HG03025 (cell line): Measurements from ENCODE around the gene HLA-G.

ENCODE experiments used
- ATAC-seq: cut with Tn5 transposase; IDR thresholded peaks from one replicate; pipeline ENCODE4 v1.9.1; 2021; ENCODE audit warnings: mild to moderate bottlenecking, moderate library complexity; ENCODE audit not compliant: unreplicated experiment, low FRiP score

Gene HLA-G

DNA sequence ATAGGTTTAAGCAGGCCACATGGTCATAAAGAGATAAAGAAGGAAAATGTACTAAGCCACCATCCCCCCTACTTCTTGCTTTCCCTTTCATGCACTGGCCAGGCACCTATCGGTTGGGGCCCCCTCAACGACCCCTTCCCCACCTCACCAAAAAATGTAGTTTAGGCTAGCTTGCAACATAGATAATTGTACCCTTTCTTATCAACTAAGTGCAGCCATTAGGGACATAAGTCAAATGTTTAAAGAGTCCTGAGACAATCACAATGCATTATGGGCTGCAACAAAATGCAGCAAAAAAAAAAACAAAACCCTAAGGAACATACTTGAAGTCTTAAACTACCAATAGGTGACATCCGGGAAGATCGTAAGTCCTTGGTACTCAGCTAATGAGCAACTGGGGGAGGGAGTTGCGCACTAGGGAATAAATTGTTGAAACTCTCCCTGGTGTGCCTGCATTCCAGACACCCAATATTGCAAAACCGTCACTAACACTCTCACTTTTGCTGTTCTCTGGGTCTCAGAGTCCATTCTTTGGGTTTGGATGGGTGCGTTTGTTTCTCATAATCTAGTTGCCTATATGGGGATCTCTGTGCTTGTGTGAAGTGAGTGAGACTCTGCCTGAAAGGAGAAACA is 12.4 kb upstream of the HLA-G start:
- no peak for ATAC-seq

DNA sequence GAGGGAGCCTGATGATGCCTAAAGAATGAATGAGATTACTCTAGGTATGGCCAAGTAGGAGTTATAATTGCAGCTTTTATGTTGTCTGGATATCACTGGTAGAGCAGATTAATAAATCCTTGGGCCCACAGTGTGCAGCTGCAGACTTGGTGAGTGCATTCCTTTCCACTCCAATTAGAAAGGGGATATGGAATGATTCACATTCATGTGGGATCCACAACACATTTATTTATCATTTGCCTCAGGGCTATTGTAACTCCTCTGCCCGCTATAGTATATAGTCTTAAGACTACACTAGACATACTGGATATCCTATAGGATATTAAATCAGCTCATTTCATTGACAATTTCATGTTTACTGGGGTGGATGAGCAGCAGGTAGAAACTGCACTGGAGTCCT is 11.6 kb upstream of the HLA-G start:
- ATAC-seq = no peak

DNA sequence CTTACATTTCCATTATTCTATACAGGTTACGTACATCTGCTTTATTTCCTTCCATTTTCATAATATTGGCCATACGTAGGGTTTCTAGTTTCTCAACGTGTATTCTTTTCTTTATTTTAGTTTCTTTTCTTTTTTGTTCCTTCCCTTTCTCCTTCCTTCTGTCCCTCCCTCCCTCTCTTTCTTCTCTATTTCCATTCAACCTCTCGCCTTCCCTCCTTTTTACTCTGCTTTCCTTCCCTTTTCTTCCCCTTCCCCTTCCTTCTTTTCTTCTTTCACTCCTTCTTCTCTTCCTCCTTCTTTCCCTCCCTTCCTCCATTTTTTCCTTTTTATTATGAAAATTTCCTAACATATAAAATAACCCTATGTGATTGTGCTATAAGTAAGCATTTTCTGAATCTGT is 8.7 kb upstream of the HLA-G start:
- ATAC-seq = no peak

DNA sequence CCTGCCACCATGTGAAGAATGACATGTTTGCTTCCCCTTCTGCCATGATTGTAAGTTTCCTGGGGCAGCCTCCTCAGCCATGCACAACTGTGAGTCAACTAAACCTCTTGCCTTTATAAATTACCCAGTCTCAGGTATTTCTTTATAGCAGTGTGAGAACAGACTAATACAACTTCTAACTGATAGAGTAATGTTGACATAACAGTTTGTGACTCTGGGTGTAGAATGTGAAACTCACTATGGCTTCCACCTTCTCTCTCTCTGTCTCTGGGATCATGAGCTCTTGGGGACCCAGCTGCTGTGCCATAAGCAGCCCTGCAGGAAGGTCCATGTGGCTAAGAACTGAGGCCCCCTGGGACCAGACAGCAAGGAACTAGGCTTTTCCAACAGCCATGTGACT is 3.5 kb upstream of the HLA-G start:
- no peak for ATAC-seq

DNA sequence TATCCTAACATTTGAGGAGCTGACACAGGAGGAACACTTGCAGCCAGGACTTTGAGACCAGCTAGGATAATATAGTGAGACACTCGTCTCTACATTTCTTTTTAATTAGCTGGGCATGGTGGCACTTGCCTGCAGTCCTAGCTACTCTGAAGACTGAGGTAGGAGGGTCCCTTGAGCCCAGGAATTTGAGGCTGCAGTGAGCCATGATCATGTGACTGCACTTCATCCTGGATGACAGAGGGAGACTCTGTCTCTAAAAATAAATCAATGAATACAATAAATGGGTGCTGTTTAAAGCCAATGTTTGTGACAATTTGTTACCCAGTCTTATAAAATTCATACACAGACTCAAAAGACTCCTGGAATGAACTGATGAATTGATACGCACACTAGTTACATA is 1.8 kb upstream of the HLA-G start:
- no peak for ATAC-seq

DNA sequence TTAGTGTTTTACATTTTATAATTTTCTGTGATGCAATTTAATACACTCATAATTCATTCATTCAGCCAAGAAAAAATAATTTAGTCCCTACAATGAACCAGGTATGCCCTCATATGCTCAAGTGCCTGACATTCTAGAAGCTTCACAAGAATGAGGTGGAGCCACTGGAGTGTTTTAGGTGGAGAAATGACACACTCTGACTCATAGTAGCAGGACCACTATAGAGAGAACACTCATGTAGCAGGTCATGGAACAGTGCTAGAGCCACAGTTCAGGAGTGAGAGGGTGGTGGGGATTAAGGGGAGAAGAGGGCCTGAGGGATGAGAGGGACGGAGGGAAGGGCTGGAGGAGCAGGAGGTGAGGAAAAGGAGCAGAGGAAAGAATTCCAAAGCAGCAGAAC is 1.4 kb upstream of the HLA-G start:
- no peak for ATAC-seq

DNA sequence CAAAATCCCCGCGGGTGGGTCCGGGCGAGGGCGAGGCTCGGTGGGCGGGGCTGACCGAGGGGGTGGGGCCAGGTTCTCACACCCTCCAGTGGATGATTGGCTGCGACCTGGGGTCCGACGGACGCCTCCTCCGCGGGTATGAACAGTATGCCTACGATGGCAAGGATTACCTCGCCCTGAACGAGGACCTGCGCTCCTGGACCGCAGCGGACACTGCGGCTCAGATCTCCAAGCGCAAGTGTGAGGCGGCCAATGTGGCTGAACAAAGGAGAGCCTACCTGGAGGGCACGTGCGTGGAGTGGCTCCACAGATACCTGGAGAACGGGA is 809 bp downstream of the HLA-G start:
- no peak for ATAC-seq

DNA sequence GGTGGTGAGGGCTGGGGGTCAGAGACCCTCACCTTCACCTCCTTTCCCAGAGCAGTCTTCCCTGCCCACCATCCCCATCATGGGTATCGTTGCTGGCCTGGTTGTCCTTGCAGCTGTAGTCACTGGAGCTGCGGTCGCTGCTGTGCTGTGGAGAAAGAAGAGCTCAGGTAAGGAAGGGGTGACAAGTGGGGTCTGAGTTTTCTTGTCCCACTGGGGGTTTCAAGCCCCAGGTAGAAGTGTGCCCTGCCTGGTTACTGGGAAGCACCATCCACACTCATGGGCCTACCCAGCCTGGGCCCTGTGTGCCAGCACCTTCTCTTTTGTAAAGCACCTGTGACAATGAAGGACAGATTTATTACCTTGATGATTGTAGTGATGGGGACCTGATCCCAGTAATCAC is 2.1 kb downstream of the HLA-G start:
- no peak for ATAC-seq

- no peak for ATAC-seq
Observed at GRCh38 chr6:29830409-29830808, 2.8 kb downstream of the HLA-G start.

GRCh38 chr6:29831776-29832175 is 4.2 kb downstream of the HLA-G start:
- ATAC-seq = no peak

DNA sequence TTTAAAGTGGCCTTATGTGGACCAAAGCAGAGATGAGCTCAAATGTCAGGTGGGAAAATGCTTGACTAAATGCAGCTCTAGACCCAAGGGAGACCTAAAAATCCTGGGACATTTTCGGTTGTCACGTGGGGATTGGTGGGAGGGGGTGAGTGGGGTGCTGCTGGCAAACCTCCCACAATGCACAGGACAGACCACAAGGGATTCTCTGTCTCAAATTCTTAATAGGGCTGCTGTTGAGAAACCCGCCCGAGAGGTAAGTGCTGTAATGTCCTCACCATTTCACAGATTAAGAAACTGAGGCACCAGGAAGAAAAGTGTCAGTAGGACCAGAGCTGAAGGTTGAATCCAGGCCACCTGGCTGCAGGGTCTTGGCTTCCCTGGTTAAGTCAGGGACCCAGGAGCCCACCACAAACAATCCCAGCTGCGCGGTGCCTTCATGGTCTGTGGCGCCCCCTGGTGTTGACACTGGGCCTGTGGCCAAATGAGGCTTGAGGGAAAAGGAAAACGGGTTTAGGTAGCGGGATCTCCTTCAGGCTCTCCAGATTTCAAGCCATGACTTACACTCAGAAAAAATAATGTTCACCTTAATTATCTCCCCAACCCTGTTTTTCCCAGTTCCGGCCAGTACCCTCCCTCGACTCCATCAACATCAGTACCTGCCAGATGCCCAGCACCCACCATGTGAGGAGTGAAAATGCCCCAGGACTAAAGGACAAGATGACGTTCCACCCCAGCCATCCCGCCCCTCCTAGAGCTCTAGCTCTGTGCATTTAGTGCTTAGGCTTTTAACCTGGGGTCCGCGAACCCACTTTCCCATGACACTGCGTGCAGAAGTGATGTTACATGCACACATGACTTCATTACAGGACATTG is 7.2 kb downstream of the HLA-G start:
- no peak for ATAC-seq

- no peak for ATAC-seq
Observed at GRCh38 chr6:29839917-29840316, 12.3 kb downstream of the HLA-G start.

DNA sequence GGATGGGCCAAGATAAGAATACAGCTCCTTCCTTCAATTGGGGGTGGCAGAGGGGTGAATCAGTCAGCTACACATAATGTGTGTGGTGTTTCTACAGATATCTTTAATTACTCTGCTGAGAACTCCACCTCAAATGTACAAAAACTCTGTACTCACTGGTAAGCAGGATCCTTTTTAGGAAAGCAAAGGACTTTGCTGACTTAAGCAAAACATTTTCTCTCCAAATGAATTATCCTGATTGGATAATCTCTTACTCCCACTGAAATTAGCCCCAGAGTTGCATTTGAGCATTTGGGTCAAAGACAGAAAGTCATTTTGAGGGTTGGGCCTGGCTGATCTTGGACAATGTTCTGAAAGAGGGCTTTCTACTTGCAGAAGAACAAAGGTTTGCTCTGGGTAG is 13.4 kb downstream of the HLA-G start:
- ATAC-seq = no peak

DNA sequence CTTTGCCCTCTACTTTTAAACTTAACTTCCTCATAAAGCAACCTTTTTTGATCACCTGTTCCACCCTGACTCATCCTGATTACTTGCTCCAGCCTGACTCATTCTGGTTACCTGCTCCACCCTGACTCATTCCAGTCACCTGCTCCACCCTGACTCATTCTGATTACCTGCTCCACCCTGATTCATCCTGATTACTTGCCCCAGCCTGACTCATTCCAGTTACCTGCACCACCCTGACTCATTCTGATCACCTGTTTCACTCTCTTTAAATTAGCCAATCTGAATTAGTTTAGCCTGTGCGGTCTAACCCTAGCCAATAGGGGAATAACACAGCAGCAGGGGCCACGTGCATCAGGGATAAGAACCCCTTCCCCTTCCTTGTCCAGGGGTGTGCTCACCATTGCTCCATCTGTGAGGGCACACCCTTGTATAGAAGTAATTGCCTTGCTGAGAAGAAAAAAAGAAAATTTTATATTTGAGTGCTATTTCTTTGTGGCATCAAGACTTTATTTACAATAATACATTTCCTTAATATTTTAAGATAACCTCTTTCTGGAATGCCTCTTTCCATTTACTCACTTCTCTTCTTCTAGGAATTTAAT is 17.9 kb downstream of the HLA-G start:
- no peak for ATAC-seq

- no peak for ATAC-seq
Observed at GRCh38 chr6:29847871-29848630, 20.4 kb downstream of the HLA-G start.

DNA sequence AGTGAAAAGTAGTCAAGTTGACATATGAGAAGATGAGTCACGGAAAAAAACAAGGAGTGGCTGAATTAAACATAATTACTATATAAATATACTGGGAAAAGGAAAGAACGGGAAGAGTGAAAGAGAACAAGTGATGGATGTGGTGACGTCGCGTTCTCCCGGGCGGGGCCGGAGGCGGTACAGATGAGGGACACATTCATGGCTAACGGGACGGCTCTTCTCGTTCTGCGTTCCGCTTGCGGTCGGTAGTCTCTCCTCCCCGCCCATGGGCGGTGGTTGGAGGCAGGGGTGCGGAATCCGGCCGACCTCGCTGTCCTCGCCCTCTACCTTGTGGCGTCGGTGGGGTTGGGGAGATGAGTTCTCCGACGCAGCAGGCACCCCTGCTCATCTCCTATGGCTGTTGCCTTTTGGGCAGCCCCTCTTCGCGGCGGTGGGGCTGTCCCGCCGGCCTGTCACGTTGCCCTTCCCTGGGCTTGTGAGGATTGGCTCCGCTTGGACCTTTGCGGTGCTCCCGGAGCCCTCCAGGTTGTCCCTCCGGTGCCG is 22.5 kb downstream of the HLA-G start:
- no peak for ATAC-seq

DNA sequence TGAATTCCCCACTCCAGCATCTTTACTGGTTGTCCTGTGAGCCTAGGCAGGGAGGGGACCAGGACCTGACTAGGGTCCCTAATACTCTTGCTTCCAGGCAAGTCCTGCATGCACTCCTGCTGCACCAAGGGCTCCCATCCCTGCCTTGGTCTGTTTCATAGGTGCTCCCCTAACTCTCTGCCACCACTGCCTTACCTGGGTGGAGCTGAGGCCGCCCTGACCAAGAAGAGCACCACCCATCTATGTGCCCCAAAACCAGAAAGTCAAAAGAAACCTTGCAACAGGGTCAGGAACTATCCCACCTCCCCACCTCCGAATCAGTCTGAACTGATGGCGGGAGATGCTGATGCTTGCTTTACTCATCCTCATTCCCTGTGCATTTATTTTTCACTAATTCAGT is 23.6 kb downstream of the HLA-G start:
- ATAC-seq = no peak

GRCh38 chr6:29853245-29853644 is 25.6 kb downstream of the HLA-G start:
- ATAC-seq = no peak

GRCh38 chr6:29858006-29858405 is 30.4 kb downstream of the HLA-G start:
- ATAC-seq = no peak

- ATAC-seq = no peak
Observed at GRCh38 chr6:29861521-29862255, 34.1 kb downstream of the HLA-G start.
